A204.1 (cell line): ENCODE results near the gene CDC42BPB.

Experiments
- FAIRE-seq: peaks from 2 replicates; lab custom pipeline; 2012; peaks lifted over from hg19 to GRCh38; lab: Jason Lieb, UNC

The CDC42BPB gene

GRCh38 chr14:102911541-102911951 lies 145.8 kb downstream of the CDC42BPB start:
- FAIRE-seq = no peak

- FAIRE-seq = no peak
These were observed 146.9 kb downstream of the CDC42BPB start for GRCh38 chr14:102910442-102910841.

GRCh38 chr14:102909911-102910310 lies 147.4 kb downstream of the CDC42BPB start:
- no peak for FAIRE-seq

- no peak for FAIRE-seq
These were observed 147.9 kb downstream of the CDC42BPB start for GRCh38 chr14:102909462-102909861.

- no peak for FAIRE-seq
These were observed 148.4 kb downstream of the CDC42BPB start for GRCh38 chr14:102908766-102909455.

- no peak for FAIRE-seq
These were observed 149.2 kb downstream of the CDC42BPB start for GRCh38 chr14:102907980-102908730.

GRCh38 chr14:102907303-102907844 lies 150.0 kb downstream of the CDC42BPB start:
- FAIRE-seq = no peak

- no peak for FAIRE-seq
These were observed 150.6 kb downstream of the CDC42BPB start for GRCh38 chr14:102906616-102907302.

GRCh38 chr14:102905116-102906108 lies 151.9 kb downstream of the CDC42BPB start:
- FAIRE-seq = no peak

GRCh38 chr14:102903889-102904512 lies 153.3 kb downstream of the CDC42BPB start:
- FAIRE-seq = no peak

- no peak for FAIRE-seq
These were observed 154.0 kb downstream of the CDC42BPB start for GRCh38 chr14:102903248-102903888.

GRCh38 chr14:102902523-102903247 lies 154.7 kb downstream of the CDC42BPB start:
- FAIRE-seq = no peak

- FAIRE-seq = no peak
These were observed 155.3 kb downstream of the CDC42BPB start for GRCh38 chr14:102902086-102902485.

- no peak for FAIRE-seq
These were observed 155.7 kb downstream of the CDC42BPB start for GRCh38 chr14:102901633-102902032.

GRCh38 chr14:102900631-102901571 lies 156.4 kb downstream of the CDC42BPB start:
- FAIRE-seq = no peak

GRCh38 chr14:102899516-102899900 lies 157.8 kb downstream of the CDC42BPB start:
- no peak for FAIRE-seq

- no peak for FAIRE-seq
These were observed 158.4 kb downstream of the CDC42BPB start for GRCh38 chr14:102898776-102899515.

- no peak for FAIRE-seq
These were observed 159.1 kb downstream of the CDC42BPB start for GRCh38 chr14:102898298-102898697.
